GM18873 (cell line): ENCODE measurements around the gene TLCD1.
"Not testable (repeated sequence)": the region's sequence is repeated elsewhere in the genome, so short reads cannot be mapped to it uniquely, and the experiment has no call there.

Experiments used
- ATAC-seq: cut with Tn5 transposase; IDR thresholded peaks from one replicate; pipeline ENCODE4 v1.9.1; 2021; ENCODE audit warnings: mild to moderate bottlenecking, moderate library complexity, moderate number of reproducible peaks; ENCODE audit not compliant: unreplicated experiment, low FRiP score

The TLCD1 gene

DNA sequence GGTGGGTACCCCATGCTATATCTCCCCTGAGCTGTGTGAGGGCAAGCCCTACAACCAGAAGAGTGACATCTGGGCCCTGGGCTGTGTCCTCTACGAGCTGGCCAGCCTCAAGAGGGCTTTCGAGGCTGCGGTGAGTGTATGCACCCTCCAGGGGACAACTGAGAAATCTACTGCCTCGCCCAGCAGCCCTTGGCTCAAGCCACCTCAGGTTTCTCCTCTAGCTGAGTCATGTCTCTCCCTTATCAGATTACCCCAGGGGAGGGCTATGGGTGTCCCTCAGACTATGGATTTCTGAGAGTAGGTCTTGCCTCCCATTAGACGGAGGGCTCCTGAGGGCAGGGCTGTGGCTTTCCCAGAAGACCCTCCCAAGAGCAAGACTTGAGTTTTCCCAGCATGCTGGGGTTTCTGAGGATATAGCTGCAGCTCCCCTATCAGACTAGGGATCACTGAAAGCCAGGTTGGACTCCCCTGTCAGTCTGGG lies 9.2 kb upstream of the TLCD1 start:
- no peak for ATAC-seq

DNA sequence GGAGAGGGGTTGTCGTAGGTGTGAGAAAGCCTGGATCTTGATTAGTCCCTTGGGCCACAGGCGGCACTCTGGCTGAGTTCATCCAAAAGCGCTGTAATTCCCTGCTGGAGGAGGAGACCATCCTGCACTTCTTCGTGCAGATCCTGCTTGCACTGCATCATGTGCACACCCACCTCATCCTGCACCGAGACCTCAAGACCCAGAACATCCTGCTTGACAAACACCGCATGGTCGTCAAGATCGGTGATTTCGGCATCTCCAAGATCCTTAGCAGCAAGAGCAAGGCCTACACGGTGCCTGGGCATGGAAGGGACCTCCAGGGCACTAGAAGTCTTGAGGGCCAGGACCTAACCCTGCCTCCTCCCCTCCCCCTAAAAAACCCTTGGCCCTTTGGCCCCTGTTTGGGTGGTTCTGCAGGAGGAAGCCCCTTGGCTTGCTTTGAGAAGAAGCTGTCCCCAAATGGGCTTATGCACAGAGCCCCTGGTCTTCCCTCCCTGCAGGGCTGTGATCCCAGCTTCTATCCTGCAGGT lies 8.7 kb upstream of the TLCD1 start:
- ATAC-seq, result no peak

DNA sequence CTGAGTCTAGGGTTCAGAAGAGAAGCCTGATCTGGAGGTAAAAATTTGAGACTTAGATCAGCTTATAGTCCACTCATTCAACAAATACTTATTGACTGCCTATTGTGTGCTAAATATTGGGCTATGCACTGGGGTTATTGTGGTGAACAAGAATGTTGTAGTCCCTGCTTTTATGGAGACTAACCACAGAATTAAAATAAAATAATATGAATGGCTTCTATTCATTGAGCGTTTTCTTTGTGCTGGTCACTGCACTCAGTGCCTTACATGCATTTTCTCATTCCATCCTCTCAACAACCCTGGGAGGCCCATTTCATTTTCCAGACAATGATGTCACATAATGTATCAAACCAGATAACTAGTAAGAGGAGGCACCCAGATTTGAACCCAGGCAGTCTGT lies 7.3 kb upstream of the TLCD1 start:
- no peak for ATAC-seq

DNA sequence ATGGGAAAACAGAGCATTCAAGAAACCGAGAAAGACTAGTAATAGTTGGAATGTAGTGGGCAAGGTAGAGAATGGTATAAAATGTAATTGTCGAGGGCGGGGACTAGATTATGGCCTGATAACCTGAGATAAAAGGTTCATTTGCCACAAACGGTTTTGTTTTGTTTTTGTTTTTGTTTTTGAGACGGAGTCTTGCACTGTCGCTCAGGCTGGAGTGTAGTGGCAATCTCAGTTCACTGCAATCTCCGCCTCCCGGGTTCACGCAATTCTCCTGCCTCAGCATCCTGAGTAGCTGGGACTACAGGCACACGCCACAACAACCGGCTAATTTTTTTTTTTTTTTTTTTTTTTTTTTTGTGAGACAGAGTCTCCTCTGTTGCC lies 3.9 kb upstream of the TLCD1 start:
- no peak for ATAC-seq

DNA sequence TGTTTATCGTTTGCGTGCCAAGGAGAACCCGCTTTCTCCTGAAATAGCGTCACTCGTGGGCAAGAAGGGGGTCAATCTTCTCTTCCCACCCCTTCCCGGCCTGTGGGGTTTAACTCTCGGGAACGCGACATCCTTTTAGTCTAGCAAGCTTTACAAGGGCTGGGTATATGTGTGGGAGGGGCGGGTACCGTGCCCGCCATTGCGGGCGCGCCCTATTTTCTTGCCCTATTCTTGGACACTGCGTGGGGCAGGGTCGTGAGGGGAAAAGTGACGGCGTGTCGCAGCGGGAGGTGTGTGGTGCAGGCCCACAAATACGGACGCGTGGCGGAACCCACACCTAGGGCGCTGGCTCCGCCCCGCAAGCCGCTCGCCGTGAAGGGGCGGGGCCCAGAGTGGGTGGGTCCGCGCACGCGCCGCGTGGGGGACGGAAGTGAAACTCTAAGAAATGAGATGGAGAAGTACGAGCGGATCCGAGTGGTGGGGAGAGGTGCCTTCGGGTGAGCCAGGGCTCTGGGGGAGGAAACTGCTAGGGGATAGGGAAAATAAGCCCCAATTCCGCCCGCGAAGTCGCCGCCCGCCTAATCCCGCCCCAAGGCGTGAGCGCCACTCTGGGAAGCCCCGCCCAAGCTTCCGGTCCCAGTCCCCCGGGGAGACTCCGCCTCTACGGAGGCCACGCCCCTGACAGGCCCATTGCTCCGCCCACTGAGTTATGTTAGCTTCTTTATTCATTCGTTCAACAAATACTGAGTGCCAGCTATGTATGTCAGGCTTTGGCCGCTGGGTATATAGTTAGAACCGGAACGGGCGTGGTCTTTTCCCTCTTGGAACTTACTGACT lies 2.5 kb upstream of the TLCD1 start, which contains the start of gene NEK8:
Gene NEK8 (plus strand): TSS at position 425 of the 837 bp plus-strand sequence. CDS start 26 bp downstream, at position 451.
- peak; percentile 30 for ATAC-seq

DNA sequence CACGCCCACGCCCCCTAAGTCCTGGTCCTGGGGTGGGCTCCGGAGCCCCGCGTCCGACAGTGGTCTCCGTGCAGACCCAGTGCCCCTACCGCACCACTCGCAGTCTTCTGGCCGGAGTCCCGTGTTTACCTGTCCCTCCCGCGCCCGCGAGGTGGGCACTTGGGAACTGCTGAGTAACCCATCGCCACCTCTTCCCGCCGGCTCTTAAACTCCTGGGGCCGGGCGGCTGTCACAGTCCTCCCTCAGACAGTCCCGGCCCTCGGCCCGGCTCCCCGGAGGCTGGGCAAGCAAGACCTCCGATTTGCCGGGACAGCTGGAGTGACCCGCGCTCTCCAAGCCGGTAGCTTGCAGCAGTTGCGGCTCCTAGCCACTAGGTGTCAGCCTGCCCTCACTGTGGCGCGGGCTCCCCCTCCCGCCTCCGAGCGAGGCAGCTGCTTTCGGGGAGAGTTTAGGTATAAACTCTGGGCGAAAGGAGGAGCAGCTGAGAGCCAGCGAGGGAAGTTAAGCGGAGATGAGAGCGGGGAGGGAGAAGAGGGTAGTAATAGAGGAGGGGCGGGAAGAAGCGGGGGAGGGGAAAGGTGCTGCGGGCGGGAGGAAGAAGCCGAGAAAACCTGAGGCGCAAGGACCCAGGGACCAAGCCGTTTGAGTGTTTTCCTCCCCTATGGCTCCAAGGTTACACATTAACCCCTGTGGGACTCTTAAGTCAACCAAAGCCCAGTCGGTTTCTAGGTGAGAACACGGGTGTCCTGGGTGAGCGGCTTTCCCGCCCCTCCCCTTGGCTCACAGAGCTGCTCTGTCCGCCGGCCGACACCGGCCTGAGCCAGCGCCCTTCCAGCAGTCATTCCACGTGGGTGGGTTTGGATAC lies 826 bp upstream of the TLCD1 start:
- ATAC-seq, result peak; percentile 43

DNA sequence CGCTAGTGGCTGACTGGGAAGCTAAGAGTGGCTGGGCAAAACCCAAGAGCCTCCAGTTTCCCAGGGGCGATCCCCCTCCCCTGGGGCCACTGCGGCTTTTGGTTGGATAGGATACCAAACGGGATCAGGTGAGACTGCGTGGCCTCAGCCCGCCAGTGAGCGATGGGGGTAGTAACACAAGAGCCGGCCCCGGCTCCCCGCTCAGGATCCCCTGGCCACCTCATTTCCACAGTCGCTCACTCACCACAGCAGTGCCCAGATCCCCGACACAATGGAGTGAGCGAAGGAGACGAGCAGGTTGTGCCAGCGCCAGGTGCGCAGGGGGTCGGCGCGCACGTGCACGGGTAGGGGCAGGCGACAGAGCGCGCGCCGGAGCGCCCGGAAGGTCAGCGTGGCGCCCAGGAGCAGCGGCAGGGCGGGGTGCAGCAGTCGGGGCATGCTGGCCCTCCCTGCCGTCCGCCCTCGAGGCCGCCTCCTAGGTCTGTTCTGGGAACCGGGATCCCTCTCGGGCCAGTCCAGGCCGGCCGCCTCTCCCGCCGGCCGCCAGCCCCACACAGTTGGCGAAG lies 290 bp downstream of the TLCD1 start:
- ATAC-seq, result no peak

DNA sequence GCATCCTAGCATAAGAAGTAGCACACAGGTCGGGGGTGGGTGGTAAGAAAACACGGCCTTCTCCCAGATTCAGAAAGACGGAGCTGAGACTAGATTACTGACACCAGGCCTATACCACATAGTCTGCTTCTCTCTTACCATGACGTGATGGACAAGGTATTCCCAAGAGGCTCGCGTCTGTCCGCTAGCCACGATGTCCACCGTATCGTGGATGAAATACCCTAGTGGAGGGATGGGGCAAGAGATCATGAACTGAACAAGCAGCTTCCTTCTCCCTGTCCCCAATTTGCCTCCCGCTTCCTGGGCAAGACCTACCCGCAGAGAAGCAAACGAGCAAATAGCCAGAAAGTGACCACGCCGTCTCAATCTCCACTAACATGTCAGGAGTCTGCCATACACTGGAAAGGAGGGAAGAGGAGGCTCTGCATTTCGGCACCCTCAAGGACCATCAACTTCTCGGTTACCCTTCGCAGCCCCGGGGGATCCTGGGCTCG lies 820 bp downstream of the TLCD1 start:
- ATAC-seq, result no peak

DNA sequence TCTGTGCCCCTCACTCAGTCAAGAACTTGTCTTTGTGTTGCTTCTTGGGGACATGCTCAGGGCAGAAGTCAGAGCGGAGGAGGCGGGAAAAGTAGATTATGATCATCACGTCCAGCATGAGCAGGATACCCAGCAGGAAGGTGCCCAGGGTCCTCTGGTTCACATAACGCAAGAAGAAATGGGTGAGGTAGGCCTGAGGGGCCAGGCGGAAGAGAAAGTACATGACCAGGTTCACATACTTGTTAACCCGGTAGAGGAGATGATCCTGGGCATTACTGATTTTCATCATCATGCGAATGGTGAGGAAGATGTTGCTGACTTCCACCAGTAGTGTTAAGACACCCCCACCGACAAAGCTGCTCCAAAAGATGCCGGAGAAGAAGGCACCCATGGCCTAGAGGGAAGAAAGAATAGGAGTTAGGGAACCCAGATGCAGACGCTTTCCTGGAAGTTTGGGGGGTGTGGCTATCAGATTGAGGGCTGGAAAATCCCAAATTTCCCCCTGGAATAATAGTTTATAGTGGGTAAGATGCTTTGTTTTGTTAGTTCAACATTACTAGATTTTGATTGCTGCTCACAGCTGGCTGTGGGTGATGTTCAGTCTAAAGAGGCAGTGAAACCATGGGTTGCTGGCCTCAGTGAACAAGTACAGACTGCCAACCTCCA lies 1.4 kb downstream of the TLCD1 start:
- no peak for ATAC-seq

DNA sequence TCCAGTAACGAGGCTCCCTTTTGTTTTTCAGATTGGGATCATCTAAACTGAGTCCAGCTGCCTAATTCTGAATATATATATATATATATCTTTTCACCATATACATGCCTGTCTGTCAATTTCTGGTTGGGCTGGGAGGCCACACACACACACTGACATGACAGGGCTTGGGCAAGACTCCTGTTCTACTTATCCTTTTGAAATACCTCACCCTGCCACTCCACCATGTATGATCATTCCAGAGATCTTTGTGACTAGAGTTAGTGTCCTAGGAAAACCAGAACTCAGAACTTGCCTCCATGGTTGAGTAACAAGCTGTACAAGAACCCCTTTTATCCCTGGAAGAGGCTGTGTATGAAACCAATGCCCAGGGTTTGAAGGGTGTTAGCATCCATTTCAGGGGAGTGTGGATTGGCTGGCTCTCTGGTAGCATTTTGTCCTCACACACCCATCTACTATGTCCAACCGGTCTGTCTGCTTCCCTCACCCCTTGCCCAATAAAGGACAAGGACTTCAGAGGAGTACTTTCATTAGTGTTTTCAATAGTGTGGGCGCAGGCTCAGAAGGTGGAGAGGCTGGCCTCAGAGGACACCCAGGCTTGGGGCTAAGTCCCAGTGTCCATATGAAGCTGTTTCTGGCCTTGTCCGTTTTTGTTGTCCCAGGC lies 2.1 kb downstream of the TLCD1 start:
- not testable (repeated sequence) for ATAC-seq

DNA sequence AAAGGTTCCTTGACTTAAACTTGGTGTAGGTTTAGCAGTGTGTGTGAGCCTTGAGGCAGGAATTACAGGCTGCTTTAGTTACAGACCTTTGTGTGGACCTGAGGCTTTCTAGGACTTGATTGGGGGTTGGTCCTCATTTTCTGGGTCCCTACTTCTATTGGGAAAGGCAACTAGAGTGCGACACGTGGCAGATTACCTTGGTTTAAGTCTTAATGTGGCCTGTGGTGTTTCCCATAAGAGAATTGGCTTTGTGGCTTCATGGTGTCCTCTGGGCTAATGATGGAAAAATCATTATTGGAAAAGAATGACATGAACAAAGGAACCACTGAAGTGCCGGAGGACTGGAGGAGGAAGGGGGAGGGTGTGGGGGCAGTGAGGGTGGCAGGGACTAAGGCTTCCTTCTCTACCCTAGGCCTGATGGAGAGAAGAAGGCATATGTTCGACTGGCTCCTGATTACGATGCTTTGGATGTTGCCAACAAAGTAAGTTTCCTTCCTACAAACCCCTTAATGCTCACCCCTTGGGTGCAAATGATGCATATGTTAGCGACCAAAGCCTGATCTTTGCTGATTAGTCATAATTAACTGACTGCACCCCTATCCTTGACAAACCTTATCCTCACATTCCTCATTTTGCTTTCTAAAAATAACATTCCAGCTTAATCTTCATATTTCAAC lies 2.7 kb downstream of the TLCD1 start:
- ATAC-seq, result no peak

DNA sequence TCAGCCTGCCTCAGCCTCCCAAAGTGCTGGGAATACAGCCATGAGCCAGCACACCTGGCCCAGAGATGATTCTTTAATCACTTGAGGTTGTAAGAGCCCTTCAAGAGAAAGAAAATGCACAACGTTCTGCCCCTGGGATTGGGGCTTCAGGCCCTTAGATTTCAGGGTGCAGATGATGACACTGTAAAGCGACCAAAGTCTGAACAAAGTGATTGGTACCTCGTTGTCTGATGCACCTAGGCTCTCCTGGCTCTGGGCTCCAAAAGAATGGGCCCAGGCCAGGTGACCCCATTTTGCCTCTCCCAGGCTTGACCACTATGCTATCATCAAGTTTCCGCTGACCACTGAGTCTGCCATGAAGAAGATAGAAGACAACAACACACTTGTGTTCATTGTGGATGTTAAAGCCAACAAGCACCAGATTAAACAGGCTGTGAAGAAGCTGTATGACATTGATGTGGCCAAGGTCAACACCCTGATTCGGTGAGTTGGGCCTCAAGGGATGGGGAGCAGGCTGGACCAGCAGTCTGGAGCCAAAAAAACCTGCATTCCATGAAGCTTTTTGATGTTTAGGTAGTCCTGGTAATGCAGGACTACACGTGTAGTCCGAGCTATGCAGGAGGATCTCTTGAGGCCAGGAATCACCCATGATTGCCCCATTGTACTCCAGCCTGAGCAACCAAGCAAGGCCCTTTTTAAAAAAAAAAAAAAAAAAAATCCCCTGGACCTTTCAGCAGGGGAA lies 3.4 kb downstream of the TLCD1 start:
- no peak for ATAC-seq

DNA sequence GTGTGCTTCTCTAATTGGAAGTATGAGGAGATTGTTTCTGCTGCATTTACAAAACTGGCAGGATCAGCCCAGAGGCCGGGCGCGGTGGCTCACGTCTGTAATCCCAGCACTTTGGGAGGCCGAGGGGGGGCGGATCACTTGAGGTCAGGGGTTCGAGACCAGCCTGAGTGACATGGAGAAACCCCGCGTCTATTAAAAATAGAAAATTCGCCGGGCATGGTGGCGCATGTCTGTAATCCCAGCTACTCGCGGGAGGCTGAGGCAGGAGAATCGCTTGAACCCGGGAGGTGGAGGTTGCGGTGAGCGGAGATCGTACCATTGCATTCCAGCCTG lies 5.1 kb downstream of the TLCD1 start:
- not testable (repeated sequence) for ATAC-seq

DNA sequence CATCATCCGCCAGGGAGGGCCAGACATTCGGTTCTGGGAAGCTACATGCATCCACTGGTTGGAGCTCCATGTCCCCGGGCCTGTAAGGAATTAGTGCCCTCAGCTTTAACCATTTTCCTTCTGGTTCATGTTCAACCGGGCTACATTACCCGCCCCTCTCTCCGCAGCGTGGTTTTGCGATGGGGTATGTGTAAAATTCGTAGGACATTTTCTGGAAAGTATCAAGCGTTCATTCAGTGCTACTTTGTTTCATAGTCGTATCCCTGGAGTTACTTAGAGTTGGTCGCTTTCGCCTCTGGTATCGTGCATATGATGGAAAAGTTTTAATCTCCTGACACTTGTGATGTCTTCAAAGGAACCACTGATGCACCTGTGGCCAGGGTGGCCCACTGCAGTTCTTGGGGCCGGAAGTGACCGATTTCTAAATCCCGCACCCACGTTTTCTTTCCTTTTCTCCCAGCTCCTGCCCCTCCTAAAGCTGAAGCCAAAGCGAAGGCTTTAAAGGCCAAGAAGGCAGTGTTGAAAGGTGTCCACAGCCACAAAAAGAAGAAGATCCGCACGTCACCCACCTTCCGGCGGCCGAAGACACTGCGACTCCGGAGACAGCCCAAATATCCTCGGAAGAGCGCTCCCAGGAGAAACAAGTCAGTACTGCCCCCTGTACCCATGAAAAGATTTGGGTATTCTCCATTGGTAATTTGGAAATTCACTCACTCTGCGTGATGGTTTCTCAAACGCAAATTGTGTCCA lies 5.6 kb downstream of the TLCD1 start:
- no peak for ATAC-seq

DNA sequence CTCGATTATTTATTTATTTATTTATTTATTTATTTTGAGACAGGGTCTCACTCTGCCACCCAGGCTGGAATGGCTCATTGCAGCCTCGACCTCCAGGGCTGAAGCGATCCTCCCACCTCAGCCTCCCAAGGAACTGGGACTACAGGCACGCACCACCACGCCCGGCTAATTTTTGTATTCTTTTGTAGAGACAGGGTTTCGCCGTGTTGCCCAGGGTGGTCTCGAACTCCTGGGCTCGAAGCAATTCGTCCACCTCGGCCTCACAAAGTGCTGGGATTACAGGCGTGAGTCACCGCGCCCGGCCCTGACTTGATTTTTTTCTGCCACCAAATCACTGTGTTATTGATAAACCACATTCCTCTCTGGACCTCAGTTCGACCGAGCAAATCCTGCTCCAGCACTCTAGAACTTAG lies 7.0 kb downstream of the TLCD1 start:
- ATAC-seq, result no peak

DNA sequence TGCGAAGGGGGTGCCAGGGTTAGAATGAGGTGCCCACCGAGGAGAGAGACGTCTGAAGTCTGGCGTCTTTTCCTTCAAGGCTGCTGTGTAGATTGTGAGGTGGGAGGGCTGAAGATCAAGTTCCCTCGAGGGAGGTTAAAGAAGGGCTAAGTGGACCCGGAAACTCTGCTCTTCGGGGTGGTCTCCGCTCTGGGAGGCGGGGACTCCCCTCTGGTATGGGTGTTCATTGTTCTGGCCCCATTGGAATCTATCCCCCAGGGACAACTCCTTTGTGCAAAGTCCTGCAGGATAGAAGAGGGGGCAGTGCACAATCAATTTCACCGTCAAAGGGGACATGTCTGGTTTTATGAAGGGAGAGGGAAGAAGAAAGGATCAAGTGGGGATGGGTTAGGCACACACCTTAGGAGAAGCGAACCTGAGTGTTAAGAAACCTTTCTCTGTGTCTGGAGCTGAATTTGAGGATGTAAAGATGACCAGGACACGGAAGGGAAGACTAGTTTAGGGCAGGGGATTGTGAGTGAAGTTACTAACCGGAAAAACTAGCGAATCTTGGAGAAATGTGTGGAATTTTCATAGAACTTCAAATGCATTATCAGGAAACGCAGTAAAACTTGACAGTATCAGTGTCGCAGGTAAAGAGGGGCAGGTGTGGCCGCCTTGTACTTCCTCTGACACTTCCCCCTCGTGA lies 7.6 kb downstream of the TLCD1 start:
- ATAC-seq, result no peak
